PC-9 (cell line): ENCODE measurements around the gene TAAR2.

Experiments used
- CTCF ChIP-seq: fragments of 200-600 bp; sonication (generic); conservative IDR thresholded peaks from 2 replicates; pipeline ENCODE4 v1.6.1; 2017; ENCODE audit warnings: mixed run types, antibody characterized with exemption, mild to moderate bottlenecking, moderate library complexity
- EZH2 ChIP-seq: fragments of 200-600 bp; sonication (generic); IDR thresholded peaks from 2 replicates; pipeline ENCODE4 v1.8.0; 2017; ENCODE audit warnings: antibody characterized with exemption, low read depth

DNA sequence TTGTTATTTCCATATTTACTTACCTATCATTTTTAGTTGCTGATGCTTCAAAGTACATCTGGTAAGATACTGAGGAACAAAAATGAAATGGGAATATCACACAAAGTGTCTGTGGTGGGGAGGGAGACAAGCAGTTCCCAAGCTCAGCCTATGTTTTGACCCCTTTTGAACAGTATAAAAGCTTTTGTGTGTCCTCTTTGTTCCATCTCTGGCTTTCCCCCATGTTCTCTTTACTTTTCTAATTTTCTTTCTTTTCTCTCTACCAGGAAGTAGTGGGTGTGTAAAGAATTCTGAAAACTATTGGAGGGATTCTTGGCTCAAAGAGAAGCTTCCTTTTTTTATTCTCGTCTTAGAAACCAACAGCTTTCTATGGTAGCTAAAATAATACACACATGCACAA is 7.4 kb downstream of the TAAR2 start:
- no peak for TF ChIP-seq CTCF
- TF ChIP-seq EZH2 = no peak
